Small intestine (tissue), 7 donors: Measurements from ENCODE around the gene TLE3. TPM values are rescaled to one million over a fixed set of nuclear protein-coding genes. Genes with fewer than 3 reads are reported as not detected.
A peak's percentile ranks its signal among the peaks of the same experiment; 100 is the strongest.
"Not testable (repeated sequence)": the region's sequence is repeated elsewhere in the genome, so short reads cannot be mapped to it uniquely, and the experiment has no call there.

Source experiments
- DNase-seq, 2 donors: peaks; one replicate each; pipeline versions ENCODE4 v3.0.0 to v3.0.0-alpha.2; 2013
- FAIRE-seq: peaks from 2 replicates; lab custom pipeline; 2012; peaks lifted over from hg19 to GRCh38; lab: Jason Lieb, UNC
- H3K27ac ChIP-seq, 3 donors: one replicate each; pipeline ENCODE4 v1.5.1; 2013; ENCODE audit warnings: low read length in 2 of 3, mild to moderate bottlenecking in 2 of 3, control low read depth in 1 of 3, inconsistent platforms in 1 of 3, low read depth in 1 of 3, moderate library complexity in 1 of 3
- H3K27me3 ChIP-seq, 3 donors: one replicate each; pipeline ENCODE4 v1.6.1; 2013; ENCODE audit warnings: low read length in 3 of 3, inconsistent platforms in 1 of 3; ENCODE audit not compliant: control insufficient read depth in 3 of 3, insufficient read depth in 3 of 3
- H3K36me3 ChIP-seq, 3 donors: one replicate each; pipeline ENCODE4 v1.6.1; 2013; ENCODE audit warnings: low read length in 3 of 3, inconsistent platforms in 1 of 3, low read depth in 1 of 3, mild to moderate bottlenecking in 1 of 3, moderate library complexity in 1 of 3; ENCODE audit not compliant: control insufficient read depth in 3 of 3, insufficient read depth in 2 of 3
- H3K4me1 ChIP-seq, 3 donors: one replicate each; pipeline ENCODE4 v1.6.1; 2013; ENCODE audit warnings: low read length in 2 of 3, inconsistent platforms in 1 of 3, low read depth in 1 of 3, mild to moderate bottlenecking in 1 of 3, moderate library complexity in 1 of 3; ENCODE audit not compliant: control insufficient read depth in 3 of 3, insufficient read depth in 2 of 3
- H3K4me3 ChIP-seq, 3 donors: one replicate each; pipeline ENCODE4 v1.5.1; 2013; ENCODE audit warnings: low read length in 3 of 3, control low read depth in 1 of 3, inconsistent platforms in 1 of 3, low read depth in 1 of 3, mild to moderate bottlenecking in 1 of 3, moderate library complexity in 1 of 3
- H3K9me3 ChIP-seq, 2 donors: one replicate each; pipeline ENCODE4 v1.6.1; 2013; ENCODE audit warnings: low read depth in 1 of 2, low read length in 1 of 2; ENCODE audit not compliant: control insufficient read depth in 2 of 2, insufficient read depth in 1 of 2
- WGBS, 3 donors: extraction: QIAGEN DNeasy Blood & Tissue Kit; methylation state at CpG; one replicate each; pipeline ENCODE4 v1.1.7; 2013; 5-methylcytosine and 5-hydroxymethylcytosine counted together
- polyA plus RNA-seq, 4 donors: library from polyadenylated mRNA; stranded (reverse) in 3 of 4; unstranded in 1 of 4; fragments of 200-250 nt in 3 of 4; fragments of 120-200 nt in 1 of 4; gene quantifications; one replicate each; pipeline versions ENCODE4 v1.2.1 to v1.2.3, GENCODE V29; 2013
- donor health status: healthy with polysubstance abuse.
- donor health status: control.
- donor health status: control.
- donor health status: Bipolar disorder and iron deficiency.
- donor health status: healthy.

Gene TLE3
- polyA plus RNA-seq, 4 donors: 14.3 to 51.1 (median 18.4) TPM

DNA sequence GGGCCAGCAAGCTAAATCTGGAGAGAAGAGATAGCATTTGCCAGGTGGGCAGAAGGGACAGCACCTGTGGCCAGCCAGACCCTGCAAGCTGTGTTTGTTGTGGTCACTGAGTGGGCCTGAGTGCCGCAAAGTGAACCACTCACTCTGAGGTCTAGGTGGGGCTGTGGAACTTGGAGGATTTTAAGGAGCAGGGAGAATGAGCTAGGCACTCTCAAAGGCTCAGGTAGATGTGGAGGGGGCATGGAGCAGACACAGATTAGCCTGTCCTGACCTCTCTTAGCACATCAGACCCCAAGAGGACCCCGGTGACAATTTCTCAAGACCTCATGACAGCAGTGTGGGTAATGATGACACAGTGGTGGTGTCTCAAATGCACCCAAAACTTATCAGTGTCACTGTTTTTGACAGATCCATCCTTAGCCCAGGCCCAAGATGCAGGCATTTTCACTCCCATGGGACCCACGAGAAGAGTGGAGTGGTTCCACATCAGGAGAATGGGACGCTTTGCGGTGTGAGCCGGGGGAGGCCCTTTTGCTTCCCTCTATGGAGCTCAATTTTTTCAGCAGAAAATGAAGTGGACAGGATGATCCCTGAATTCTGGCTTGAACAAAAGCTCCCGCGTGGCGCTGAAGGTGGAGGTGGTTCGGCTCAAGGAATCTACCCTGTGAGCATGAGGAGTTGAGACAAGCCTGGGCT is 43.8 kb upstream of the TLE3 start:
- no peak overlapping the region for H3K27ac ChIP-seq
- H3K4me3 ChIP-seq: no peak overlapping the region

DNA sequence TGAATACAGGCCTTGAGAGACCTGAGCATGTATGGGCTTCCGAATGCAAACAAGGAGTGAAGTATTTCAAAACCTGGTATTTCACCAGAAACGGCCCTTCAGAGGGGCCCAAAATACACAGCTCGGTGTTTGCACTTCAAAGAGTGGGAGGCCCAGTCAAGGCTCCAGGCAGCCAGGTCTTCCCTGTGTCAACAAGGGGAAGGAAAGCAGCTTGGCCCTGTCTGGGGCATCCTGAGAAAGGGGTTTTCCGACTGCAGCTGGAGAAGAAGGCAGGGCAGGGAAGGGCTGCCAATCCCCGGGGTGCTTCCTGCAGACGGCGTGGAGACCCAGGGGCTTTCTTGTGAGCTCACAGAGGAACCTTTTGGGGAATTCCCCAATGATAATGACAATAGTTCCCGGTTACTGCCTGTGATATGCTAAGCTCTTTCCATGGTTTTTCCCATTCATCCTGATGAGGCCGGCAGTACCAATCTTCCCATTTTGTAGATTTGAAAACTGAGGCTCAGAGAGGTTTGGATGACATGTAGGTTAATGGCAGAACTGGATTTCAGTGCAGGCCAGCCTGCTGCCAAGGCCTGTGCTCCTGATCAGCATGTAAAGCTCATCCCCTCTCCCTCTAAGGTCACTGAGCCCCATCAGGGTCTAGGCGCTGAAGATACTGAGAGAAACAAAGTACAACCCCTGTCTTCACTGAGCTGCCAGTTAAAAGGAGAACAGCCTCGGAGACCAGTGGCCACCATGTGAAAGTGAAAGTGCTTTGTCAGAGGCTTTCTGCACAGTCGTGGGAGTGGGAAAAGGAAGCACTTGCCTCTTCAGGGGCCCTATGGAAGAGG is 43.0 kb upstream of the TLE3 start:
- Histone ChIP-seq H3K9me3 (no peaks in the 10 kb centered on the region), H3K4me1 (peaks cover 2 to 20% (median 8%) of the 10 kb centered on the region in 3 donors), H3K4me3 (no peak overlapping the region), H3K36me3 (no peaks in the 10 kb centered on the region), H3K27ac (no peak overlapping the region), H3K27me3 (peaks cover 0 to 3% (median 0%) of the 10 kb centered on the region in 3 donors)
- FAIRE-seq (no peak), DNase-seq (peak; percentile 70 to 73)
- 25 to 33% (median 27%) methylated on average over 12 of the region's 12 CpGs for WGBS, 3 donors

More for the DNA sequence above, 43.8 kb upstream of the TLE3 start:
- H3K27me3 ChIP-seq: peaks cover 0 to 3% (median 0%) of the 10 kb centered on the region in 3 donors
- WGBS, 3 donors: 91 to 92% (median 91%) methylated on average over 10 of the region's 10 CpGs
- no peaks in the 10 kb centered on the region for H3K36me3 ChIP-seq
- no peaks in the 10 kb centered on the region for H3K9me3 ChIP-seq
- DNase-seq (no peak), FAIRE-seq (no peak)
- peaks cover 2 to 20% (median 8%) of the 10 kb centered on the region in 3 donors for H3K4me1 ChIP-seq

DNA sequence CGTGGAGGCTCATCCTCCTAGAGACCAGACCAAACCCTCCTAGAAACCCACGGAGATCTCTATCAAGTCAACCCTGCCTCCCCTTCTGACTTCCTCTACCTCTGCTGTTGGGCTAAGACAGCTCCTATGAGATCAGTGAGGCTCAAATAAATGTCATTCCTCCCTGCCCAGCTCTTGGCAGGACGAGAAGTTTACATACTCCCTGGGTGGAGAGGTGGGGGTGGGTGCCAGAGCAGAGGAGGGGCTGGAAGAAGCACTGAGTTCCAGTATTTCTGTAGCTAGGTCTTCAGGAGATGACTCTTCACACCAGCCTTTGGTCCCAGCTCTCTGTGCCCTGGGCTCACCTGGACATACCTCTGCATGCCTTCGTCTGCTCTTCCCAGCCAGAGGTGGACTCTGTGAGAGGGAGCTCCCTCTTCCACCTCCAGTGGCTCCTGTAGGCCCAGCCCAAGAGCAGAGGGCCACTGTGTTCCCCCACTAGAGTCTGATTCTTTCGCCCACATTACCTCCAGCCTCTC is 42.4 kb upstream of the TLE3 start:
- no peak overlapping the region for H3K4me3 ChIP-seq
- peaks cover 2 to 20% (median 8%) of the 10 kb centered on the region in 3 donors for H3K4me1 ChIP-seq
- H3K36me3 ChIP-seq: no peaks in the 10 kb centered on the region
- WGBS, 3 donors: 79 to 90% (median 86%) methylated on average over 5 of the region's 5 CpGs
- H3K9me3 ChIP-seq: no peaks in the 10 kb centered on the region
- no peak for DNase-seq
- H3K27me3 ChIP-seq: peaks cover 0 to 3% (median 0%) of the 10 kb centered on the region in 3 donors
- no peak for FAIRE-seq
- no peak overlapping the region for H3K27ac ChIP-seq

DNA sequence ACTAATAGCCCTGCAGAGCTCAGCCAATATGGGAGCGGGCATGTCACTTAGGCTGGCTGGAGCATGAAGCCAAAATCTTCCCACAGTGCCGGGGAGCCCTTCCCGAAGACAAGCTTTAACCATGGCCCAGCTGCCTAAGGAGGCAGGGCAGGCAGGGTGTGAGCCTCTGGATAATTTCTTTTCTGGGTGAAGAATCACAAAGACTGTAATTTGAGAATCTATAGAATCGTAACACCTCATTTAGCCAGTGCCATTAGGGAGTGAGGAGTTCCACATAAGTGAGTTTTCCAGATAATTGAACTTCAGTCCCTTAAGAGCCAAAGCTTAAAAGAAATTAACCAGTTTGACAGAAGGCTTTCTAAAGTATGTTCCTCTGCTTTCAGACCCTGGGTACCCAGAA is 40.2 kb upstream of the TLE3 start:
- 94 to 97% (median 95%) methylated on average over 4 of the region's 4 CpGs for WGBS, 3 donors
- H3K9me3 ChIP-seq: no peaks in the 10 kb centered on the region
- H3K4me3 ChIP-seq: no peak overlapping the region
- peaks cover 0 to 3% (median 0%) of the 10 kb centered on the region in 3 donors for H3K27me3 ChIP-seq
- H3K4me1 ChIP-seq: peaks cover 5 to 34% (median 8%) of the 10 kb centered on the region in 3 donors
- no peak for FAIRE-seq
- no peak overlapping the region for H3K27ac ChIP-seq
- DNase-seq: no peak
- no peaks in the 10 kb centered on the region for H3K36me3 ChIP-seq

DNA sequence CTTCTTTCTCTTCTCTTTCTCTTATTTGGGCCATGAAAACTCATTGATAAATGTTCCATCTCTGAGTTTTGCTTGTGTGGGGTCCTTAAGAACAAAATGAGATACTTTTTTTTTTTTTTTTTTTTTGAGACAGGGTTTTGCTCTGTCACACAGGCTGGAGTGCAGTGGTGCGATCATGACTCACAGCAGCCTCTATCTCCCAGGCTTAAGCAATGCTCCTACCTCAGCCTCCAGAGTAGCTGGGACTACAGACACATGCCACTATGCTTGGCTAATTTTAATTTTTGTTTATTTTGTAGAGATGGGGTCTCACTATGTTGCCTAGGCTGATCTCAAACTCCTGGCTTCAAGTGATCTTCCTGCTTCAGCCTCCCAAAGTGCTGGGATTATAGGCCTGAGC is 39.3 kb upstream of the TLE3 start:
- not testable (repeated sequence) for H3K27me3 ChIP-seq, FAIRE-seq
- 93 to 100% (median 97%) methylated on average over 1 of the region's 1 CpG for WGBS, 3 donors

DNA sequence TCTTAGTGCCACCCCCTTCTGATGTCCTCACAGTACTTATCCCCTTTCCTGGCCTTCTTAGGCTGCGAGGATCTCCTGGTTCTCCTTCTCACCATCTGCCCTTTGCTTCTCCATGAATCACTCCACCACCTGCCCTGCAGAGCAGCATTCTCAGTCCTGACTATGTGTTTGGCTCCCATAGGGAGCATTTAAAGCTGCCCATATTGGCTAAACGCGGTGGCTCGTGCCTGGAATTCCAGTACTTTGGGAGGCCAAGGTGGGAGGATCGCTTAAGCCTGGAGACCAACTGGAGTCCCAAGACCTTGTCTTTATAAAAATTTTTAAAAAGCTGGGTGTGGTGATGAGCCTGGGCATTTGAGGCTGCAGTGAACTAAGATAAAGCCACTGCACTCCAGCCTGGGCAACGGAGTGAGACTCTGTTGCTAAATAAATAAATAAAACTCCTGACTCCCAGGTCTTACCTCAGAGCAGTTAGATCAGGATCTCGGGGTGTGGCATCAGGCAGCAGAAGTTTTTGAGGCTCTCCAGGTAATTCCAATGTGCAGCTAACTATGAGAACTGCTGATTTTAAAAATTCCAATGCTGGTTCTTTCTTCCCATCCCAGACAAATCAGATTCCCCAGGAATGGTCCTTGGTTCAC is 36.2 kb upstream of the TLE3 start:
- Histone ChIP-seq H3K4me1 (peaks cover 0 to 15% (median 3%) of the 10 kb centered on the region in 3 donors), H3K27me3 (peaks cover 0 to 3% (median 0%) of the 10 kb centered on the region in 3 donors), H3K9me3 (no peaks in the 10 kb centered on the region), H3K27ac (no peak overlapping the region), H3K36me3 (no peaks in the 10 kb centered on the region), H3K4me3 (no peak overlapping the region)
- WGBS, 3 donors: 50 to 85% (median 65%) methylated on average over 7 of the region's 7 CpGs
- no peak for FAIRE-seq
- no peak for DNase-seq

More for the DNA sequence above, 39.3 kb upstream of the TLE3 start:
- H3K36me3 ChIP-seq, H3K9me3 ChIP-seq, H3K4me3 ChIP-seq, DNase-seq, H3K27ac ChIP-seq: not testable (repeated sequence)
- peaks cover 5 to 35% (median 8%) of the 10 kb centered on the region in 3 donors for H3K4me1 ChIP-seq

DNA sequence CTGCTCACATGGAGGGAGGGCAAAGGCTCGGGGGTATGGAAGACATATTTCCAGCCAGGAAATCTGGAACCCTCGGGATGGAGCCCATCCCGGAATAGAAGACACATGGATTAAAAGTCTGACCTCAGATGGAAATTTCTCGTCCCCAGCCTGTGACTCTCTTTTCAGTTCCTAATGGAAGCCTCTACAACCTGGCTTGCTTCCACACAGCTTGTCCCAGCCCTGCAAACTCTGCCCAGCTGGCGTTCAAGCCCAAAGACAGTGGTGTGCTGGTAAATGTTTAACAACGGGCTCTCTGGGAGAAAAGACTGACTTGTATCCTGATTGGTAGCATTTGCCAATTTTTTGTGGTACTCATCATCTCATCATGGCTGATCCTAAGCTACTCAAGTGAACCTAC is 35.6 kb upstream of the TLE3 start:
- no peak overlapping the region for H3K4me3 ChIP-seq
- DNase-seq: peak; percentile 36 to 79
- WGBS, 3 donors: 15 to 32% (median 32%) methylated on average over 6 of the region's 6 CpGs
- H3K27me3 ChIP-seq: peaks cover 0 to 3% (median 0%) of the 10 kb centered on the region in 3 donors
- no peak for FAIRE-seq
- no peaks in the 10 kb centered on the region for H3K36me3 ChIP-seq
- H3K27ac ChIP-seq: no peak overlapping the region
- H3K4me1 ChIP-seq: peaks cover 0 to 18% (median 3%) of the 10 kb centered on the region in 3 donors
- no peaks in the 10 kb centered on the region for H3K9me3 ChIP-seq

DNA sequence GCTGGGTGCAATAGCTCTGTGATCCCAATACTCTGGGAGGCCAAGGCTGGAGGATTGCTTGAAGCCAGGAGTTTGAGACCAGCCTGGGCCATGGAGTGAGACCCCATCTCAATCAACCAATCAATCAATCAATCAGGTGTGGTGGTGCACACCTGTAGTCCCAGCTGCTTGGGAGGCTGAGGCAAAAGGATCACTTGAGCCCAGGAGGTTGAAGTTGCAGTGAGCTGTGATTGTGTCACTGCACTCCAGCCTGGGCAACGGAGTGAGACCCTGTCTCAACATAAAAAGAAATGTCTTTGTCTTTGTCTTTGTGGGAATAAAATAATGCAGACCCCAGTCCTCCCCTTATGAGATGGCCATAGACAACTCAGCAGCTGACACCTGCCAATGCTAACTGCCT is 34.9 kb upstream of the TLE3 start:
- H3K27me3 ChIP-seq: peaks cover 0 to 3% (median 0%) of the 10 kb centered on the region in 3 donors
- FAIRE-seq: no peak
- no peak overlapping the region for H3K4me3 ChIP-seq
- H3K4me1 ChIP-seq: peaks cover 0 to 25% (median 3%) of the 10 kb centered on the region in 3 donors
- H3K9me3 ChIP-seq: no peaks in the 10 kb centered on the region
- H3K27ac ChIP-seq: no peak overlapping the region
- no peak for DNase-seq
- 83 to 94% (median 89%) methylated on average over 1 of the region's 1 CpG for WGBS, 3 donors
- no peaks in the 10 kb centered on the region for H3K36me3 ChIP-seq
